Raji (cell line): ENCODE data around the gene CINP.

Experiments used
- POLR2A ChIP-seq: IDR thresholded peaks from 2 replicates; pipeline ENCODE4 v1.6.1; 2011; ENCODE audit warnings: low read depth, low read length, control low read depth; ENCODE audit not compliant: insufficient read depth

The CINP gene

GRCh38 chr14:102333795-102334705, 28.6 kb downstream of the CINP start:
- no peak for TF ChIP-seq POLR2A

- no peak for TF ChIP-seq POLR2A
Observed at GRCh38 chr14:102333390-102333789, 29.3 kb downstream of the CINP start.

GRCh38 chr14:102330806-102331205, 31.9 kb downstream of the CINP start:
- no peak for TF ChIP-seq POLR2A

- TF ChIP-seq POLR2A = no peak
Observed at GRCh38 chr14:102326583-102326982, 36.1 kb downstream of the CINP start.

- TF ChIP-seq POLR2A = no peak
Observed at GRCh38 chr14:102325791-102326345, 36.8 kb downstream of the CINP start.

GRCh38 chr14:102323102-102323501, 39.6 kb downstream of the CINP start:
- TF ChIP-seq POLR2A = no peak

- TF ChIP-seq POLR2A = no peak
Observed at GRCh38 chr14:102321456-102322422, 41.0 kb downstream of the CINP start.

- no peak for TF ChIP-seq POLR2A
Observed at GRCh38 chr14:102320671-102321455, 41.8 kb downstream of the CINP start.

- TF ChIP-seq POLR2A = no peak
Observed at GRCh38 chr14:102320033-102320660, 42.5 kb downstream of the CINP start.

GRCh38 chr14:102319351-102320032, 43.2 kb downstream of the CINP start, which contains the start of gene ZNF839:
Gene ZNF839, plus strand, starts transcription at chr14:102319746. Its CDS starts 20 bp downstream, at chr14:102319766.
- TF ChIP-seq POLR2A = peak; percentile 61

GRCh38 chr14:102318781-102319276, 43.9 kb downstream of the CINP start:
- TF ChIP-seq POLR2A = no peak

- TF ChIP-seq POLR2A = no peak
Observed at GRCh38 chr14:102317564-102318248, 45.0 kb downstream of the CINP start.
